Mesenchymal stem cell (in vitro differentiated cells and primary cell): ENCODE measurements around the gene C17orf114.

Experiments used
- DNase-seq: peaks from one replicate; pipeline ENCODE4 v3.0.0-alpha.2; 2013
- H2AFZ ChIP-seq: one replicate; pipeline ENCODE4 v1.6.1; 2013; ENCODE audit warnings: low read depth, mild to moderate bottlenecking, control low read depth, inconsistent platforms, low read length, moderate library complexity
- H2AK5ac ChIP-seq: 2 replicates; pipeline ENCODE4 v1.6.1; 2013; ENCODE audit warnings: low read length, moderate library complexity, mild to moderate bottlenecking, inconsistent platforms; ENCODE audit not compliant: severe bottlenecking
- H2BK120ac ChIP-seq: one replicate; pipeline ENCODE4 v1.6.1; 2013; ENCODE audit warnings: low read depth, mild to moderate bottlenecking, inconsistent platforms, low read length, moderate library complexity
- H2BK12ac ChIP-seq, 2 experiments: one replicate each; pipeline ENCODE4 v1.6.1; 2013; ENCODE audit warnings: inconsistent platforms in 2 of 2, low read length in 2 of 2, mild to moderate bottlenecking in 2 of 2, moderate library complexity in 2 of 2, control low read depth in 1 of 2
- H2BK15ac ChIP-seq: one replicate; pipeline ENCODE4 v1.6.1; 2013; ENCODE audit warnings: mild to moderate bottlenecking, low read depth, inconsistent platforms; ENCODE audit not compliant: poor library complexity, severe bottlenecking
- H2BK5ac ChIP-seq: 2 replicates; pipeline ENCODE4 v1.6.1; 2013; ENCODE audit warnings: low read depth, mild to moderate bottlenecking, low read length, control low read depth, inconsistent platforms; ENCODE audit not compliant: poor library complexity, severe bottlenecking
- H3K14ac ChIP-seq, 2 experiments: one replicate each; pipeline ENCODE4 v1.6.1; 2013; ENCODE audit warnings: inconsistent platforms in 2 of 2, low read length in 2 of 2, control low read depth in 1 of 2, mild to moderate bottlenecking in 1 of 2, moderate library complexity in 1 of 2
- H3K18ac ChIP-seq, 2 experiments: one replicate each; pipeline ENCODE4 v1.6.1; 2013; ENCODE audit warnings: inconsistent platforms in 2 of 2, low read length in 2 of 2, control low read depth in 1 of 2, low read depth in 1 of 2, mild to moderate bottlenecking in 1 of 2
- H3K23ac ChIP-seq, 2 experiments: one replicate each; pipeline ENCODE4 v1.6.1; 2013; ENCODE audit warnings: inconsistent platforms in 2 of 2, low read length in 2 of 2, mild to moderate bottlenecking in 2 of 2, moderate library complexity in 2 of 2, control low read depth in 1 of 2
- H3K27ac ChIP-seq: 2 replicates; pipeline ENCODE4 v1.5.1; 2013; ENCODE audit warnings: mild to moderate bottlenecking, moderate library complexity, low read length, control low read depth, inconsistent platforms; ENCODE audit not compliant: poor library complexity, severe bottlenecking
- H3K27me3 ChIP-seq, 2 experiments: 2 replicates each; pipeline versions ENCODE4 v1.6.1 to v1.7.0; 2013; ENCODE audit warnings: low read length in 2 of 2, mild to moderate bottlenecking in 2 of 2, moderate library complexity in 2 of 2, control low read depth in 1 of 2, inconsistent platforms in 1 of 2; ENCODE audit not compliant: control insufficient read depth in 1 of 2, insufficient read depth in 1 of 2
- H3K36me3 ChIP-seq, 2 experiments: 2 replicates each; pipeline versions ENCODE4 v1.6.1 to v1.7.0; 2013; ENCODE audit warnings: low read length in 2 of 2, control low read depth in 1 of 2, inconsistent platforms in 1 of 2, low read depth in 1 of 2, mild to moderate bottlenecking in 1 of 2; ENCODE audit not compliant: insufficient read depth in 2 of 2, control insufficient read depth in 1 of 2
- H3K4ac ChIP-seq, 2 experiments: one replicate each; pipeline ENCODE4 v1.6.1; 2013; ENCODE audit warnings: inconsistent platforms in 2 of 2, low read length in 2 of 2, mild to moderate bottlenecking in 2 of 2, moderate library complexity in 2 of 2, control low read depth in 1 of 2, low read depth in 1 of 2
- H3K4me1 ChIP-seq: 2 replicates; pipeline ENCODE4 v1.6.1; 2013; ENCODE audit warnings: low read depth, low read length, control low read depth; ENCODE audit not compliant: control insufficient read depth, insufficient read depth
- H3K4me2 ChIP-seq: 2 replicates; pipeline ENCODE4 v1.6.1; 2013; ENCODE audit warnings: low read length, mild to moderate bottlenecking, inconsistent platforms; ENCODE audit not compliant: poor library complexity, severe bottlenecking
- H3K4me3 ChIP-seq, 2 experiments: 2 replicates each; pipeline versions ENCODE4 v1.5.1 to v1.7.0; 2013; ENCODE audit warnings: low read length in 2 of 2, mild to moderate bottlenecking in 2 of 2, control low read depth in 1 of 2, low read depth in 1 of 2; ENCODE audit not compliant: insufficient read depth in 1 of 2
- H3K79me1 ChIP-seq: replicated peaks from 2 replicates; pipeline ENCODE4 v1.6.1; 2013; ENCODE audit warnings: mild to moderate bottlenecking, control low read depth, low read length, inconsistent platforms; ENCODE audit not compliant: poor library complexity, severe bottlenecking
- H3K9ac ChIP-seq: 2 replicates; pipeline ENCODE4 v1.7.0; 2013; ENCODE audit warnings: mild to moderate bottlenecking, low read length, moderate library complexity
- H3K9me3 ChIP-seq: 2 replicates; pipeline ENCODE4 v1.7.0; 2013; ENCODE audit warnings: mild to moderate bottlenecking, low read length; ENCODE audit not compliant: control insufficient read depth
- H4K8ac ChIP-seq: one replicate; pipeline ENCODE4 v1.6.1; 2013; ENCODE audit warnings: inconsistent platforms, mild to moderate bottlenecking, low read length, moderate library complexity
- H4K91ac ChIP-seq: one replicate; pipeline ENCODE4 v1.6.1; 2013; ENCODE audit warnings: mild to moderate bottlenecking, low read length, inconsistent platforms
- WGBS: methylation state at CpG from one replicate; pipeline ENCODE4 v1.1.7; 2013; ENCODE audit warnings: mixed read lengths; 5-methylcytosine and 5-hydroxymethylcytosine counted together

Gene C17orf114

GRCh38 chr17:4846635-4847390 is 44.7 kb upstream of the C17orf114 start:
- Histone ChIP-seq H4K91ac (no peak overlapping the region), H3K18ac (no peak overlapping the region), H3K27me3 (no peaks in the 10 kb centered on the region), H2AFZ (no peak overlapping the region), H2BK120ac (no peak overlapping the region), H3K9me3 (no peaks in the 10 kb centered on the region), H3K27ac (no peak overlapping the region), H3K79me1 (peaks cover 46% of the 10 kb centered on the region), H3K9ac (no peak overlapping the region), H2BK12ac (no peak overlapping the region), H3K14ac (no peak overlapping the region), H3K4me3 (no peak overlapping the region), H2AK5ac (no peak overlapping the region), H3K4ac (no peak overlapping the region), H4K8ac (no peak overlapping the region), H3K4me2 (no peak overlapping the region), H3K23ac (no peak overlapping the region), H3K36me3 (peaks cover 0 to 9% of the 10 kb centered on the region in 2 experiments), H3K4me1 (peaks cover 13% of the 10 kb centered on the region), H2BK15ac (no peak overlapping the region), H2BK5ac (no peak overlapping the region)
- 83% methylated on average over 12 of the region's 13 CpGs for WGBS
- DNase-seq = no peak

- Histone ChIP-seq H3K36me3 (peaks cover 0 to 9% of the 10 kb centered on the region in 2 experiments), H4K8ac (no peak overlapping the region), H3K4me2 (no peak overlapping the region), H3K9ac (no peak overlapping the region), H3K27ac (no peak overlapping the region), H2BK15ac (no peak overlapping the region), H2BK12ac (no peak overlapping the region), H3K4me1 (peaks cover 4% of the 10 kb centered on the region), H3K9me3 (no peaks in the 10 kb centered on the region), H3K79me1 (peaks cover 46% of the 10 kb centered on the region), H3K23ac (no peak overlapping the region), H3K4ac (no peak overlapping the region), H2BK5ac (no peak overlapping the region), H3K14ac (no peak overlapping the region), H2AK5ac (no peak overlapping the region), H2BK120ac (no peak overlapping the region), H3K4me3 (no peak overlapping the region), H3K18ac (no peak overlapping the region), H3K27me3 (no peaks in the 10 kb centered on the region), H4K91ac (no peak overlapping the region), H2AFZ (no peak overlapping the region)
- no peak for DNase-seq
- 90% methylated on average over 4 of the region's 5 CpGs for WGBS
Measured at GRCh38 chr17:4845118-4845517, 43.0 kb upstream of the C17orf114 start.

- Histone ChIP-seq H3K4me3 (no peak overlapping the region), H2BK120ac (no peak overlapping the region), H4K8ac (no peak overlapping the region), H3K4me2 (no peak overlapping the region), H3K4me1 (no peaks in the 10 kb centered on the region), H3K14ac (no peak overlapping the region), H2BK12ac (no peak overlapping the region), H2BK15ac (no peak overlapping the region), H3K23ac (no peak overlapping the region), H3K4ac (no peak overlapping the region), H3K79me1 (peaks cover 41% of the 10 kb centered on the region), H2BK5ac (no peak overlapping the region), H2AFZ (no peak overlapping the region), H4K91ac (no peak overlapping the region), H2AK5ac (no peak overlapping the region), H3K27ac (no peak overlapping the region), H3K36me3 (peaks cover 0 to 9% of the 10 kb centered on the region in 2 experiments), H3K18ac (no peak overlapping the region), H3K27me3 (no peaks in the 10 kb centered on the region), H3K9me3 (no peaks in the 10 kb centered on the region), H3K9ac (no peak overlapping the region)
- WGBS = 87% methylated on average over 8 of the region's 9 CpGs
- DNase-seq = no peak
Measured at GRCh38 chr17:4843321-4844000, 41.3 kb upstream of the C17orf114 start.

- no peaks in the 10 kb centered on the region for H3K27me3 ChIP-seq
- H3K4me3 ChIP-seq = no peak overlapping the region
- no peak overlapping the region for H3K4me2 ChIP-seq
- H3K4me1 ChIP-seq = no peaks in the 10 kb centered on the region
- no peak overlapping the region for H2BK15ac ChIP-seq
- no peak overlapping the region for H2AFZ ChIP-seq
- no peak overlapping the region for H3K23ac ChIP-seq
- no peak for DNase-seq
- H3K18ac ChIP-seq = no peak overlapping the region
- H2BK12ac ChIP-seq = no peak overlapping the region
- no peaks in the 10 kb centered on the region for H3K9me3 ChIP-seq
- WGBS = 99% methylated on average over 3 of the region's 3 CpGs
- H3K14ac ChIP-seq = no peak overlapping the region
- H2BK5ac ChIP-seq = no peak overlapping the region
- H4K8ac ChIP-seq = no peak overlapping the region
- H3K27ac ChIP-seq = no peak overlapping the region
- H3K4ac ChIP-seq = no peak overlapping the region
- H3K36me3 ChIP-seq = peaks cover 0 to 13% of the 10 kb centered on the region in 2 experiments
- no peak overlapping the region for H4K91ac ChIP-seq
- H2AK5ac ChIP-seq = no peak overlapping the region
- H2BK120ac ChIP-seq = no peak overlapping the region
- H3K79me1 ChIP-seq = peaks cover 38% of the 10 kb centered on the region
- no peak overlapping the region for H3K9ac ChIP-seq
Measured at GRCh38 chr17:4842376-4842775, 40.2 kb upstream of the C17orf114 start.
